Measurements from ENCODE around the gene GGT7.

DNA sequence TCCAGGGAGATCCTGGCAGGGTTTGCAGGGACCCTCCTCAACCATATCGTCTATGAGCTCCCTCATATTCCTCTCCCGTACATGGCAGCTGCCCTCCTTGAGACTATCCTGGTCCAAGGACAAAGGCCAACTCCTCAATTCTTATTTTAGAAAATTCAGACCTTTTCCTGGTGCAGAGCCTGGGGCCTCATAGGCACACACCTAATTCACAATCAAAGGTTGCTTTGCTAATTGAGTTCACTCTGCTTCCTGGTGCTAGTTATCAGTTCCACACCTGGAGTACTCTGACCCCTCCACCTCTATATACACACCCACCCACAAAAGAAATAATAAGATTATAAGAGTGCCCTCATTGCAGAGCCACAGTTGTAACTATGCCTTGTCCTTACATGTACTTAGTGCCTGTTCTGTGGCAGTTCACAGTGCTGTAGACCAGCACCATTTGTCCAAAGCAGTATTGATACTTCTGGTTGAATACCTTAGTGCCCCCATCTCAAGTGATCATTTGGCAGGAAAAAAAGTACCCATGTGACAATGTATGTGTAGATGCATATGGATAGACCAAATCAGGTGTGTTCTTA is 44.2 kb upstream of the GGT7 start:
- TF ChIP-seq HNF4A (conservative IDR thresholded peaks at IDR 0.05), result no peak
- TF ChIP-seq, protein P1, sequence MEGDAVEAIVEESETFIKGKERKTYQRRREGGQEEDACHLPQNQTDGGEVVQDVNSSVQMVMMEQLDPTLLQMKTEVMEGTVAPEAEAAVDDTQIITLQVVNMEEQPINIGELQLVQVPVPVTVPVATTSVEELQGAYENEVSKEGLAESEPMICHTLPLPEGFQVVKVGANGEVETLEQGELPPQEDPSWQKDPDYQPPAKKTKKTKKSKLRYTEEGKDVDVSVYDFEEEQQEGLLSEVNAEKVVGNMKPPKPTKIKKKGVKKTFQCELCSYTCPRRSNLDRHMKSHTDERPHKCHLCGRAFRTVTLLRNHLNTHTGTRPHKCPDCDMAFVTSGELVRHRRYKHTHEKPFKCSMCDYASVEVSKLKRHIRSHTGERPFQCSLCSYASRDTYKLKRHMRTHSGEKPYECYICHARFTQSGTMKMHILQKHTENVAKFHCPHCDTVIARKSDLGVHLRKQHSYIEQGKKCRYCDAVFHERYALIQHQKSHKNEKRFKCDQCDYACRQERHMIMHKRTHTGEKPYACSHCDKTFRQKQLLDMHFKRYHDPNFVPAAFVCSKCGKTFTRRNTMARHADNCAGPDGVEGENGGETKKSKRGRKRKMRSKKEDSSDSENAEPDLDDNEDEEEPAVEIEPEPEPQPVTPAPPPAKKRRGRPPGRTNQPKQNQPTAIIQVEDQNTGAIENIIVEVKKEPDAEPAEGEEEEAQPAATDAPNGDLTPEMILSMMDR (IDR thresholded peaks at IDR 0.05; ENCODE audit: low read depth, low read length, missing input control), result no peak
- no peak for TF ChIP-seq NR2F2 (IDR thresholded peaks at IDR 0.05)
- TF ChIP-seq, protein P2, sequence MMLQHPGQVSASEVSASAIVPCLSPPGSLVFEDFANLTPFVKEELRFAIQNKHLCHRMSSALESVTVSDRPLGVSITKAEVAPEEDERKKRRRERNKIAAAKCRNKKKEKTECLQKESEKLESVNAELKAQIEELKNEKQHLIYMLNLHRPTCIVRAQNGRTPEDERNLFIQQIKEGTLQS (IDR thresholded peaks at IDR 0.05), result no peak

Data from liver (tissue), 3 donors.